Neural progenitor cell (in vitro differentiated cells): ENCODE measurements around the gene RRP1.

ENCODE experiments used
- CTCF ChIP-seq: fragments of 200-600 bp; sonication (generic); IDR thresholded peaks from 2 replicates; pipeline ENCODE4 v1.5.1; 2017; ENCODE audit warnings: antibody characterized with exemption, mild to moderate bottlenecking
- EZH2 ChIP-seq: fragments of 200-600 bp; sonication (generic); IDR thresholded peaks from 2 replicates; pipeline ENCODE4 v1.6.1; 2017; ENCODE audit warnings: antibody characterized with exemption, mild to moderate bottlenecking, moderate library complexity

- no peak for TF ChIP-seq CTCF
- TF ChIP-seq EZH2, result no peak
These were observed 14.4 kb downstream of the RRP1 start for GRCh38 chr21:43803558-43804300.
